Mesenteric fat pad (tissue), 1 donor: Measurements from ENCODE around the gene GBP5. TPM values are rescaled to one million over a fixed set of nuclear protein-coding genes. Genes with fewer than 3 reads are reported as not detected.
"Not testable (repeated sequence)": the region's sequence is repeated elsewhere in the genome, so short reads cannot be mapped to it uniquely, and the experiment has no call there.

Experiments used
- DNase-seq: peaks from one replicate; pipeline ENCODE4 v3.0.0-alpha.2; 2020; ENCODE audit warnings: low spot score
- total RNA-seq: library from RNA; stranded (reverse); fragmentation: NEBNext Ultra II Directional; extraction: Animal tissue kit (Norgen Biotek cat#: 25700); gene quantifications from one replicate; pipeline ENCODE4 v1.2.1, GENCODE V29; 2021
- donor health status: DM: yes; HTN: yes; CAD: no.

GBP5 gene
- total RNA-seq, 1 donor from 2014 or later = 2.1 TPM

- not testable (repeated sequence) for DNase-seq
Observed at GRCh38 chr1:89284078-89284763, 11.6 kb upstream of the GBP5 start.

- no peak for DNase-seq
Observed at GRCh38 chr1:89280766-89281165, 8.1 kb upstream of the GBP5 start.

GRCh38 chr1:89279011-89279466, 6.4 kb upstream of the GBP5 start:
- DNase-seq = no peak

- no peak for DNase-seq
Observed at GRCh38 chr1:89277725-89278124, 5.1 kb upstream of the GBP5 start.

- DNase-seq = no peak
Observed at GRCh38 chr1:89276690-89277089, 4.0 kb upstream of the GBP5 start.

- DNase-seq = no peak
Observed at GRCh38 chr1:89274411-89274857, 1.8 kb upstream of the GBP5 start.

- DNase-seq = no peak
Observed at GRCh38 chr1:89273324-89273778, 691 bp upstream of the GBP5 start.

GRCh38 chr1:89271341-89272015, 1.2 kb downstream of the GBP5 start:
- no peak for DNase-seq

GRCh38 chr1:89270423-89270822, 2.2 kb downstream of the GBP5 start:
- DNase-seq = no peak

- DNase-seq = no peak
Observed at GRCh38 chr1:89269277-89269676, 3.4 kb downstream of the GBP5 start.

GRCh38 chr1:89262643-89263042, 10.0 kb downstream of the GBP5 start:
- DNase-seq = no peak

GRCh38 chr1:89261926-89262515, 10.6 kb downstream of the GBP5 start:
- DNase-seq = no peak

- DNase-seq = no peak
Observed at GRCh38 chr1:89260566-89261255, 11.9 kb downstream of the GBP5 start.

GRCh38 chr1:89260042-89260441, 12.6 kb downstream of the GBP5 start:
- DNase-seq = no peak

- no peak for DNase-seq
Observed at GRCh38 chr1:89259283-89259971, 13.2 kb downstream of the GBP5 start.

GRCh38 chr1:89257041-89257440, 15.6 kb downstream of the GBP5 start:
- DNase-seq = no peak

GRCh38 chr1:89255581-89255980, 17.1 kb downstream of the GBP5 start:
- not testable (repeated sequence) for DNase-seq

GRCh38 chr1:89254658-89255287, 17.9 kb downstream of the GBP5 start:
- no peak for DNase-seq

GRCh38 chr1:89243046-89243445, 29.6 kb downstream of the GBP5 start:
- no peak for DNase-seq
